K562 (cell line): ENCODE measurements around the gene BLTP3B. TPM values are rescaled to one million over a fixed set of nuclear protein-coding genes. Genes with fewer than 3 reads are reported as not detected.

Source experiments
- ATAC-seq: fragments of 200-7000 bp; cut with Tn5 transposase; 3 replicates; pipeline ENCODE4 v1.9.1; 2020; ENCODE audit warnings: moderate library complexity
- BruUV-seq: library from RNA; stranded (reverse); fragments of 400-500 nt; replicated peaks from 2 replicates; lab custom pipeline; 2021; lab: Mats Ljungman, UMichigan
- CTCF ChIA-PET: fragments of 300-600 bp; formaldehyde crosslinking; extraction: SDS; loops from one replicate; lab custom pipeline; 2021; ENCODE audit warnings: low intra/inter-chr PET ratio; lab: Yijun Ruan, JAX
- POLR2A ChIA-PET: fragments of 300-600, 350-650 bp; sonication (Branson Sonifier 250); formaldehyde crosslinking; extraction: SDS; loops from one replicate; lab custom pipeline; 2021; ENCODE audit warnings: antibody characterized with exemption, inconsistent platforms; lab: Yijun Ruan, JAX
- DNase-seq, 4 experiments: peaks; one replicate each; pipeline versions ENCODE4 v3.0.0 to v3.0.0-alpha.2; 2011 to 2018; ENCODE audit warnings: low spot score in 3 of 4, mixed read lengths in 3 of 4; ENCODE audit errors: extremely low read depth in 1 of 4
- FAIRE-seq: peaks from 2 replicates; lab custom pipeline; 2011; peaks lifted over from hg19 to GRCh38; lab: Jason Lieb, UNC
- H2AFZ ChIP-seq: 2 replicates; pipeline ENCODE4 v1.6.0; 2011; ENCODE audit warnings: low read depth, low read length, control low read depth, inconsistent platforms
- H3K27ac ChIP-seq: fragments of 200-600 bp; 3 replicates; pipeline ENCODE4 v1.8.0; 2011; ENCODE audit warnings: low read depth, mild to moderate bottlenecking, control low read depth, inconsistent platforms, low read length, moderate library complexity, mixed read lengths; ENCODE audit errors: extremely low read depth
- H3K27me3 ChIP-seq, 2 experiments: fragments of 300-600 bp in 1 of 2; 2 replicates in 1 of 2; 3 replicates in 1 of 2; pipeline versions ENCODE4 v1.6.0 to v1.8.0; 2011; ENCODE audit warnings: inconsistent platforms in 2 of 2, low read length in 2 of 2, mild to moderate bottlenecking in 1 of 2, mixed read lengths in 1 of 2, moderate library complexity in 1 of 2; ENCODE audit not compliant: control insufficient read depth in 2 of 2, insufficient read depth in 2 of 2
- H3K36me3 ChIP-seq: fragments of 300-600 bp; 3 replicates; pipeline ENCODE4 v1.8.0; 2011; ENCODE audit warnings: mild to moderate bottlenecking, low read length, inconsistent platforms; ENCODE audit not compliant: control insufficient read depth, insufficient read depth
- H3K4me1 ChIP-seq, 2 experiments: fragments of 200-600 bp in 1 of 2; replicated peaks in 1 of 2; 2 replicates in 1 of 2; 3 replicates in 1 of 2; pipeline versions ENCODE4 v1.5.1 to v1.8.0; 2011; ENCODE audit warnings: inconsistent platforms in 2 of 2, low read length in 2 of 2, mild to moderate bottlenecking in 1 of 2, mixed read lengths in 1 of 2, moderate library complexity in 1 of 2; ENCODE audit not compliant: control insufficient read depth in 2 of 2, insufficient read depth in 2 of 2
- H3K4me2 ChIP-seq: 2 replicates; pipeline ENCODE4 v1.6.1; 2011; ENCODE audit warnings: low read length, control low read depth, inconsistent platforms, mixed read lengths; ENCODE audit not compliant: insufficient read depth
- H3K4me3 ChIP-seq: fragments of 200-600 bp; sonication (generic), shearing (Covaris generic); 2 replicates; pipeline ENCODE4 v1.5.1; 2016; ENCODE audit warnings: control low read depth, inconsistent platforms
- H3K79me2 ChIP-seq: fragments of 200-600 bp; 3 replicates; pipeline ENCODE4 v1.8.0; 2011; ENCODE audit warnings: low read length, inconsistent platforms; ENCODE audit not compliant: control insufficient read depth, insufficient read depth
- H3K9ac ChIP-seq, 2 experiments: 2 replicates each; pipeline versions ENCODE4 v1.6.0 to v1.6.1; 2011; ENCODE audit warnings: low read depth in 2 of 2, low read length in 2 of 2, control low read depth in 1 of 2, inconsistent platforms in 1 of 2, mild to moderate bottlenecking in 1 of 2, mixed read lengths in 1 of 2; ENCODE audit not compliant: insufficient read depth in 1 of 2
- H3K9me1 ChIP-seq: one replicate; pipeline ENCODE4 v1.6.0; 2011; ENCODE audit warnings: inconsistent platforms, mild to moderate bottlenecking, low read length, moderate library complexity; ENCODE audit not compliant: control insufficient read depth, insufficient read depth
- H3K9me3 ChIP-seq: replicated peaks from 2 replicates; pipeline ENCODE4 v1.5.1; 2011; ENCODE audit warnings: low read depth, low read length, inconsistent platforms; ENCODE audit not compliant: control insufficient read depth, insufficient read depth
- H4K20me1 ChIP-seq: replicated peaks from 2 replicates; pipeline ENCODE4 v1.6.1; 2011; ENCODE audit warnings: low read length, inconsistent platforms, mixed read lengths; ENCODE audit not compliant: control insufficient read depth, insufficient read depth
- CGGBP1 ChIP-seq: fragments of 250-450 bp; sonication (Bioruptor Pico); IDR thresholded peaks from 2 replicates; pipeline ENCODE4 v1.9.0; 2021; ENCODE audit warnings: mild to moderate bottlenecking
- EZH2 ChIP-seq: IDR thresholded peaks from 2 replicates; pipeline ENCODE4 v1.6.1; 2012; ENCODE audit warnings: low read depth, mild to moderate bottlenecking, inconsistent platforms, low read length, borderline replicate concordance
- NFATC3 ChIP-seq: fragments of 450-650 bp; IDR thresholded peaks from 2 replicates; pipeline ENCODE4 v1.6.1; 2017; ENCODE audit warnings: mild to moderate bottlenecking
- PHTF2 ChIP-seq: fragments of 250-450 bp; sonication (Bioruptor Pico); IDR thresholded peaks from 2 replicates; pipeline ENCODE4 v1.5.0; 2021; ENCODE audit warnings: mild to moderate bottlenecking
- STAT5A ChIP-seq: IDR thresholded peaks from 2 replicates; pipeline ENCODE4 v1.6.1; 2012; ENCODE audit warnings: low read length, inconsistent platforms, borderline replicate concordance
- ZBTB8A ChIP-seq: fragments of 450-650 bp; IDR thresholded peaks from 2 replicates; pipeline ENCODE4 v1.6.1; 2018; ENCODE audit warnings: mild to moderate bottlenecking, moderate library complexity; ENCODE audit not compliant: partially characterized antibody
- ZFPM2 ChIP-seq: fragments of 250-450 bp; sonication (Bioruptor Pico); IDR thresholded peaks from 2 replicates; pipeline ENCODE4 v1.5.1; 2022; ENCODE audit warnings: mild to moderate bottlenecking
- ZNF184 ChIP-seq: sonication (generic); formaldehyde crosslinking; IDR thresholded peaks from 2 replicates; pipeline ENCODE4 v1.5.0; 2020; ENCODE audit warnings: missing genetic modification reagents
- WGBS: fragments of 100-300 bp; shearing (Covaris generic); methylation state at CpG from one replicate; pipeline ENCODE4 v1.1.6; 2016; ENCODE audit warnings: low coverage, mixed read lengths; ENCODE audit not compliant: insufficient coverage; ENCODE audit errors: missing lambda C conversion rate; 5-methylcytosine and 5-hydroxymethylcytosine counted together
- in situ Hi-C: fragments of 300-500 bp; cut with MboI; formaldehyde crosslinking; loops from 4 replicates; pipeline ENCODE4 v1.15.0; 2018; ENCODE audit warnings: inconsistent platforms, mixed read lengths
- intact Hi-C: fragments of 100-400 bp; cut with micrococcal nuclease; formaldehyde crosslinking; loops from 2 replicates; pipeline ENCODE4 v1.14.2; 2022
- polyA plus RNA-seq, 8 experiments: library from polyadenylated mRNA; depleted of rRNA in 4 of 8; stranded (reverse) in 5 of 8; unstranded in 3 of 8; fragments of >200 nt; fragmentation: Nextera tagmentation in 2 of 8; fragmentation: Illumina TruSeq in 1 of 8; extraction: Ambion mirVana in 2 of 8; extraction: Trizol in 1 of 8; gene quantifications; 2 replicates each; pipeline versions ENCODE4 v1.2.1 to v1.2.3, GENCODE V29; 2011 to 2014; ENCODE audit warnings: inconsistent platforms in 1 of 8, missing spikeins in 1 of 8
- total RNA-seq, 7 experiments: library from RNA; depleted of rRNA in 6 of 7; stranded (reverse); fragments of >200 nt in 6 of 7; fragmentation: Illumina TruSeq in 2 of 7; extraction: Trizol in 2 of 7; gene quantifications; 2 replicates each; pipeline versions ENCODE4 v1.2.1 to v1.2.3, GENCODE V29; 2011 to 2021; ENCODE audit warnings: low replicate concordance in 1 of 7

The BLTP3B gene
- total and polyA plus RNA-seq, 9 of the 15 experiments (the other 6 are each of a cell fraction or from before 2014, with no cell fraction given), result 3.9 to 27.4 (median 19.7) TPM

- no TSS peak for BruUV-seq
- TF ChIP-seq CGGBP1 (CRISPR knock-in tag) (no peak), ZNF184 (0 out of 2 replicates have a peak, but pooled peaks have one; percentile 15)
- CTCF ChIA-PET, result no interaction called here
These were observed 22.3 kb downstream of the BLTP3B start for GRCh38 chr12:100120355-100120754.

GRCh38 chr12:100115291-100115690 lies 27.4 kb downstream of the BLTP3B start:
- no peak overlapping the region for H3K9ac ChIP-seq
- FAIRE-seq, result no peak
- no peaks in the 10 kb centered on the region for H3K36me3 ChIP-seq
- TF ChIP-seq ZFPM2 (no peak), STAT5A (no peak), PHTF2 (CRISPR knock-in tag) (no peak), ZBTB8A (no peak), NFATC3 (no peak), EZH2 (no peak)
- TF ChIP-seq, all 486 proteins: peak for 0
- H3K4me3 ChIP-seq, result no peak overlapping the region
- no peaks in the 10 kb centered on the region for H3K9me1 ChIP-seq
- H3K79me2 ChIP-seq, result no peaks in the 10 kb centered on the region
- no peaks in the 10 kb centered on the region for H4K20me1 ChIP-seq
- no TSS peak for BruUV-seq
- CTCF ChIA-PET, result no interaction called here
- ATAC-seq, result no peak
- no peak overlapping the region for H2AFZ ChIP-seq
- no peaks in the 10 kb centered on the region for H3K4me1 ChIP-seq
- 76% methylated on average over 7 of the region's 8 CpGs for WGBS
- no peaks in the 10 kb centered on the region for H3K27me3 ChIP-seq
- POLR2A ChIA-PET, result no interaction called here
- DNase-seq, result no peak
- H3K9me3 ChIP-seq, result no peaks in the 10 kb centered on the region
- H3K27ac ChIP-seq, result no peak overlapping the region
- in situ Hi-C loops, result no loop called here
- intact Hi-C loops, result no loop called here
- no peak overlapping the region for H3K4me2 ChIP-seq

More at GRCh38 chr12:100120355-100120754, 22.3 kb downstream of the BLTP3B start:
- H2AFZ ChIP-seq, result no peak overlapping the region
- H3K4me1 ChIP-seq, result no peaks in the 10 kb centered on the region; a peak in 1 of 5 replicates
- FAIRE-seq (no peak), DNase-seq (no peak), ATAC-seq (no peak)
- intact Hi-C loops, result no loop called here
- no peaks in the 10 kb centered on the region for H3K9me1 ChIP-seq
- no peaks in the 10 kb centered on the region for H3K27me3 ChIP-seq
- no peak overlapping the region for H3K27ac ChIP-seq
- H3K36me3 ChIP-seq, result no peaks in the 10 kb centered on the region
- no peak overlapping the region for H3K9ac ChIP-seq
- H4K20me1 ChIP-seq, result no peaks in the 10 kb centered on the region
- no peak overlapping the region for H3K4me3 ChIP-seq
- 85% methylated on average over 1 of the region's 1 CpG for WGBS
- H3K4me2 ChIP-seq, result no peak overlapping the region
- POLR2A ChIA-PET, result interaction anchor here (1.0 to 1.4 kb wide), 2 partner anchors 9 to 19 kb away, joined by 3 read pairs; no protein-coding TSS in a partner anchor
- peaks cover 8% of the 10 kb centered on the region; the same call in 2 of the 3 replicates for H3K79me2 ChIP-seq
- H3K9me3 ChIP-seq, result peaks cover 4% of the 10 kb centered on the region; the same call in 1 of the 2 replicates
- in situ Hi-C loops, result no loop called here
